ENCODE data around the gene RFX2. TPM values are rescaled to one million over a fixed set of nuclear protein-coding genes. Genes with fewer than 3 reads are reported as not detected.
A peak's percentile ranks its signal among the peaks of the same experiment; 100 is the strongest.

The RFX2 gene
- total and polyA plus RNA-seq, 12 donors, result 2.3 to 10.4 (median 4.6) TPM

- no peaks in the 10 kb centered on the region for H3K36me3 ChIP-seq (replicated peaks in 1 of 2)
- WGBS, 4 donors, result 86 to 90% (median 88%) methylated on average over 8 of the region's 8 CpGs
- no peak for TF ChIP-seq POLR2A (IDR thresholded peaks at IDR 0.05)
- TF ChIP-seq CTCF (IDR thresholded peaks at IDR 0.05), result no peak
- peaks cover 2 to 13% of the 10 kb centered on the region in 2 donors for H3K4me1 ChIP-seq (replicated peaks in 1 of 2)
- no peaks in the 10 kb centered on the region for H3K9me3 ChIP-seq (replicated peaks in 1 of 3)
- no peak overlapping the region for H3K4me3 ChIP-seq
- H3K27me3 ChIP-seq, result no peaks in the 10 kb centered on the region
- intact Hi-C loops (cut with DNase I), result no loop called here
- H3K27ac ChIP-seq, result no peak overlapping the region
- DNase-seq, result peak in 2 of 7 donors; percentile 7 to 18
These were observed 38.4 kb downstream of the RFX2 start for GRCh38 chr19:6071875-6072274.

GRCh38 chr19:6070720-6071485, 39.4 kb downstream of the RFX2 start:
- Histone ChIP-seq H3K9me3 (replicated peaks in 1 of 3) (no peaks in the 10 kb centered on the region), H3K27ac (peak overlapping the region in 1 of 5 donors; percentile 18), H3K4me3 (no peak overlapping the region), H3K36me3 (replicated peaks in 1 of 2) (no peaks in the 10 kb centered on the region), H3K27me3 (no peaks in the 10 kb centered on the region), H3K4me1 (replicated peaks in 1 of 2) (peaks cover 0 to 16% of the 10 kb centered on the region in 2 donors)
- TF ChIP-seq CTCF (IDR thresholded peaks at IDR 0.05) (no peak), POLR2A (IDR thresholded peaks at IDR 0.05) (no peak)
- peak in 2 of 7 donors; percentile 7 to 38 for DNase-seq
- 77 to 87% (median 86%) methylated on average over 11 of the region's 11 CpGs for WGBS, 4 donors
- intact Hi-C loops (cut with DNase I), result no loop called here

GRCh38 chr19:6070207-6070681, 40.1 kb downstream of the RFX2 start:
- peak in 3 of 7 donors; percentile 9 to 23 (median 10) for DNase-seq
- TF ChIP-seq CTCF (IDR thresholded peaks at IDR 0.05), result no peak
- TF ChIP-seq POLR2A (IDR thresholded peaks at IDR 0.05), result no peak
- 85 to 98% (median 96%) methylated on average over 2 to 3 of the region's 3 CpGs for WGBS, 4 donors
- H3K27me3 ChIP-seq, result no peaks in the 10 kb centered on the region
- no peak overlapping the region for H3K4me3 ChIP-seq
- H3K4me1 ChIP-seq (replicated peaks in 1 of 2), result peaks cover 0 to 22% of the 10 kb centered on the region in 2 donors
- intact Hi-C loops (cut with DNase I), result no loop called here
- no peaks in the 10 kb centered on the region for H3K9me3 ChIP-seq (replicated peaks in 1 of 3)
- no peak overlapping the region for H3K27ac ChIP-seq
- H3K36me3 ChIP-seq (replicated peaks in 1 of 2), result no peaks in the 10 kb centered on the region

- no peak overlapping the region for H3K27ac ChIP-seq
These were observed 41.0 kb downstream of the RFX2 start for GRCh38 chr19:6069268-6069791.

More at GRCh38 chr19:6069268-6069791, 41.0 kb downstream of the RFX2 start:
- TF ChIP-seq POLR2A (IDR thresholded peaks at IDR 0.05) (no peak), CTCF (IDR thresholded peaks at IDR 0.05) (no peak)
- peak in 2 of 7 donors; percentile 1 to 14 for DNase-seq
- H3K36me3 ChIP-seq (replicated peaks in 1 of 2), result no peaks in the 10 kb centered on the region
- intact Hi-C loops (cut with DNase I), result no loop called here
- H3K4me3 ChIP-seq, result no peak overlapping the region
- no peaks in the 10 kb centered on the region for H3K9me3 ChIP-seq (replicated peaks in 1 of 3)
- H3K4me1 ChIP-seq (replicated peaks in 1 of 2), result peaks cover 0 to 22% of the 10 kb centered on the region in 2 donors
- H3K27me3 ChIP-seq, result no peaks in the 10 kb centered on the region
